Effector CD8-positive, alpha-beta T cell (primary cell): Measurements from ENCODE around the gene GALNS.

ENCODE experiments used
- DNase-seq: peaks from one replicate; lab custom pipeline; 2025; lab: John Stamatoyannopoulos, UW

Gene GALNS

GRCh38 chr16:88875703-88876234 lies 19.0 kb upstream of the GALNS start:
- no peak for DNase-seq

- DNase-seq: no peak
Measured at GRCh38 chr16:88874938-88875599, 18.3 kb upstream of the GALNS start.

- DNase-seq: no peak
Measured at GRCh38 chr16:88872650-88873331, 16.0 kb upstream of the GALNS start.

GRCh38 chr16:88871730-88872416 lies 15.1 kb upstream of the GALNS start:
- no peak for DNase-seq

GRCh38 chr16:88871349-88871702 lies 14.6 kb upstream of the GALNS start:
- DNase-seq: no peak

- no peak for DNase-seq
Measured at GRCh38 chr16:88870608-88871348, 14.0 kb upstream of the GALNS start.

- DNase-seq: no peak
Measured at GRCh38 chr16:88869673-88869980, 12.9 kb upstream of the GALNS start.

GRCh38 chr16:88868974-88869672 lies 12.4 kb upstream of the GALNS start:
- DNase-seq: no peak

GRCh38 chr16:88867581-88868246 lies 11.0 kb upstream of the GALNS start:
- no peak for DNase-seq

- no peak for DNase-seq
Measured at GRCh38 chr16:88866151-88866920, 9.6 kb upstream of the GALNS start, which contains the start of gene PABPN1L. Gene PABPN1L, minus strand, starts transcription at chr16:88866660. Its CDS starts 54 bp downstream, at chr16:88866606.

- no peak for DNase-seq
Measured at GRCh38 chr16:88865742-88866141, 9.0 kb upstream of the GALNS start.

- no peak for DNase-seq
Measured at GRCh38 chr16:88865310-88865709, 8.6 kb upstream of the GALNS start.

GRCh38 chr16:88864521-88864920 lies 7.8 kb upstream of the GALNS start:
- DNase-seq: no peak

GRCh38 chr16:88864099-88864498 lies 7.4 kb upstream of the GALNS start:
- no peak for DNase-seq

GRCh38 chr16:88863426-88863825 lies 6.7 kb upstream of the GALNS start:
- no peak for DNase-seq

- no peak for DNase-seq
Measured at GRCh38 chr16:88862968-88863367, 6.2 kb upstream of the GALNS start.

- DNase-seq: no peak
Measured at GRCh38 chr16:88861359-88861758, 4.6 kb upstream of the GALNS start.

GRCh38 chr16:88859381-88860091 lies 2.8 kb upstream of the GALNS start:
- no peak for DNase-seq

- DNase-seq: peak; percentile 45
Measured at GRCh38 chr16:88857728-88858339, 1.1 kb upstream of the GALNS start.
